Measurements from ENCODE around the gene ANO8. TPM values are rescaled to one million over a fixed set of nuclear protein-coding genes. Genes with fewer than 3 reads are reported as not detected.
"Not testable (repeated sequence)": the region's sequence is repeated elsewhere in the genome, so short reads cannot be mapped to it uniquely, and the experiment has no call there.

The ANO8 gene
- total RNA-seq, 1 experiment from 2014 or later = 2.9 TPM

DNA sequence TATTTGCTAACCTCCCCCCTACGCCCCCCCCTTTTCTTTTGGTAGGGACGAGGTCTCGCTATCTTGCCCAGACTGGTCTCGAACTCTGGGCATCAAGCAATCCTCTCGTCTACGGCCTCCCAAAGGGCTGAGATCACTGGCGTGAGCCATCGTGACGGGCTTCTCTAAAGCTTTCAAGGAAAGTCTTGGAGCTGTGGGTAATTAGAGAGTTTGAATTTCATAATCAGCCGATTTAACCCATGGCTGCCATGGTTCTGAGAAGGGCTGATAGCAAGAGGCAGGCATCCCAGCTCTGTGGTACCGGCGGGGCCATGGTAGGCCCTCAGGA is 30.8 kb downstream of the ANO8 start:
- no peak for DNase-seq (ENCODE audit: low read depth in 1 of 2, low spot score in 2 of 2)
- H3K4me3 ChIP-seq = no peak overlapping the region

DNA sequence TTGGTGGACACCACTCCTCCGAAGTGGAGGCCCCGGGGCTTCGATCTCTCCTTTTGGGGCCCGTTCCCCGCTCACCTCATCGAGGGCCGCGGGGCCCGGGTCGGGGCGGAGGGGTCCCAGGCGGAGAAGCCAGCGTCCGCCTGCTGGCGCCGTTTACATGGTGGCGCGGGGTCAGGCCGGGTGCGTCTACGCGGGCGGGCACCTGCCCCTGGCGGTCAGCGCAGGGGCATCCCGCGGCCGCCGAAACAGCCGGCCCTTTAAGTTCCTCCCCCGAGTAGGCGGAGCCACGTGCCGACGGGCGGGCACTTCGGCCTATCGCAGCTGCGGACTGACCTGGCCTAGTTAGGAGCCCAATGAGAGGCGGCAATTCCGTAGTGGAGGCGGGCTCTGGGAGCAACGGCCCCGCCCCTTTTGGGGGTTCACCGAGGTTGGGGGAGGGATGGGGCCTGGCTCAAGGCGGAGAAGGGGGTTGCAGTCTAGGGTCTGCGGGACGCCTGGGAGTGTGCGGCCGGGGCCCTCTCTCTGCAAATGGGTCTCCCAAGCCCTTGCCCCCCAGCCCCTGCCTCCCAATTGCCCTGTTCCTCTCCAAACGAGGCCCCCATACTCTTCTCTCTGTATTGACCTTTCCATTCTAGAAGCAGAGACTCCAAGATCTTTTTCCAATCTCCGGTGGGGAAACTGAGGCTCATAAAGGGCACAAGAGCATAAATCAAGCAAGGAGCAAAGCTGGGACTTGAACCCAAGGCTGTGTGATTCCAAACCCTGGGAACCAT is 31.3 kb downstream of the ANO8 start, which contains the start of gene ABHD8:
ABHD8 (minus strand) TSS at position 259 of the 773 bp plus-strand sequence. CDS start 1,809 bp downstream, outside the sequence.
- no peaks in the 10 kb centered on the region for H3K9me3 ChIP-seq (replicated peaks)
- peak; percentile 81 to 95 for DNase-seq (ENCODE audit: low read depth in 1 of 2, low spot score in 2 of 2)
- H3K4me3 ChIP-seq = peak within 1 kb of the TSS; percentile 41
- no peak within 1 kb of the TSS for H3K27ac ChIP-seq
- no peaks in the 10 kb centered on the region for H3K36me3 ChIP-seq
- peaks cover 11% of the 10 kb centered on the region for H3K4me1 ChIP-seq (replicated peaks)
- H3K27me3 ChIP-seq (replicated peaks) = no peaks in the 10 kb centered on the region

More for the DNA sequence above, 30.8 kb downstream of the ANO8 start:
- H3K9me3 ChIP-seq (replicated peaks) = no peaks in the 10 kb centered on the region
- no peaks in the 10 kb centered on the region for H3K27me3 ChIP-seq (replicated peaks)
- H3K27ac ChIP-seq = no peak overlapping the region
- no peaks in the 10 kb centered on the region for H3K36me3 ChIP-seq
- peaks cover 11% of the 10 kb centered on the region for H3K4me1 ChIP-seq (replicated peaks)

DNA sequence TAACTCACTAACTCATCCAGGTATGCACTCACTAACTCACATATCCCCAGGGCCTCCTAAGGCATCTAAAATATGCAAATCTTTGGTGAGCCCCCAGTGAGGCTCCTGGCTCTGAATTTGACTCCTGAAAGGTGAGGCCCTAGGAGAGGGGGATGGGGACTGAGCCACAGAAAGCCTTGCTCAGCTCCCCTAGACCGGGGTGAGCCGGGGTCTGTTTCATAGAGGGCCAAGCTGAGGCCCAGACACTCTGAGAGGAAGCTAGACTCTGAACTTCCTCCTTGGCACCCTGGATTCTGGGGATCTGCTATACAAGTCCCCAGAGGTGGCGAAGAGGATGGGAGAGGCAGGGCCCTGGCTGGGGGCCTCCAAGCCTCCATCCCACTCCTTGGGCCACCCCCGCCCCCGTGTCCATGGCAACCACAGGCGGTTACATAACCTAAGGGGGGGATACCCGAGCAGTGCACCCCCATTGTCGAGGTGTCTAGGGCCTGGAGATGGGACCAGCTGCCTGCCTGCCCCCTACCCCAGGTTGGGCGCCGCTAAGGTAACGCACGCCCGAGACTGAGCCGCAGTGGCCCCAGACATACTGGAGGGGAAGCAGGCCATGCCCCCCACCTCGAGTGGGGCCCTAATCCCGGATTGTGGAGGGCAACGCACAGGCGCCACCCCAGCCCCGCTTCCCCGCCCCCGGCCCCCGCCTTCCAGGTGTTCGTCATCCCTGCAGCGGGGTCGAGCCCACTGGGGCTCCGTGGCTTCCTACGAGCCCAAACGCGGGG is 32.1 kb downstream of the ANO8 start:
- peak in 1 of 2 experiments; percentile 46 for DNase-seq (ENCODE audit: low read depth in 1 of 2, low spot score in 2 of 2)
- Histone ChIP-seq H3K4me3 (peak overlapping the region; percentile 41), H3K36me3 (no peaks in the 10 kb centered on the region), H3K4me1 (replicated peaks) (peaks cover 11% of the 10 kb centered on the region), H3K9me3 (replicated peaks) (no peaks in the 10 kb centered on the region), H3K27me3 (replicated peaks) (no peaks in the 10 kb centered on the region), H3K27ac (no peak overlapping the region)

DNA sequence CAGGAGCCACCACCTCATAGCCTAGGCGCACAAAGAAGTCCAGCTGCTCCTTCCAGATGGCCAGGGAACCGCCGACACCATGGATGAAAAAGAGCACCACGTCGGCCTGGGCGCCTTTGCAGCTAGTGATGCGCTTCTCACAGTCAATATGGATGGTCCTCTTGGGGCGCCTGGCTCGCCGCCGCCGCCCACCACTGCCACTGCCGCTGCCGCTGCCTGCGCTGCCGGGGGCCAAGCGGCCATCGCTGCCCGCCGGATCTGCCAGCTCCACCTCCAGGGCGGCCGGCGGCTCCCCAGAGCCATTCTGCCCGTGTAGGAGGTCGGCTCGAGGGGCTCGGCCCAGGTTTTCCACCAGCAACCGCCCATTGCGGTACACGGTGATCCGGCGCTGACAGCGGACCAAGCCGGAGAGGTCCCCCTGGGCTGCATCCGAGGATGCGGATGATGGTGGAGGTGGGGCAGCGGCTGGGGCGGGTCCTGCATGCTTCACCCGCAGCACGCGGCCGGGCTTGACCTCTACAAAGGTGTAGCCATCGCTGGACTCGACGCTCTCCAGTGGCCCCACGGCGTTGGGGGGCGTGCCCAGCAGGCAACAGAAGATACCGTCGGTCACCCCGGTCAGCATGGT is 33.5 kb downstream of the ANO8 start:
- no peak overlapping the region for H3K4me3 ChIP-seq
- no peak overlapping the region for H3K27ac ChIP-seq
- no peak for DNase-seq (ENCODE audit: low read depth in 1 of 2, low spot score in 2 of 2)
- H3K9me3 ChIP-seq (replicated peaks) = no peaks in the 10 kb centered on the region
- no peaks in the 10 kb centered on the region for H3K27me3 ChIP-seq (replicated peaks)
- peaks cover 11% of the 10 kb centered on the region for H3K4me1 ChIP-seq (replicated peaks)
- no peaks in the 10 kb centered on the region for H3K36me3 ChIP-seq

DNA sequence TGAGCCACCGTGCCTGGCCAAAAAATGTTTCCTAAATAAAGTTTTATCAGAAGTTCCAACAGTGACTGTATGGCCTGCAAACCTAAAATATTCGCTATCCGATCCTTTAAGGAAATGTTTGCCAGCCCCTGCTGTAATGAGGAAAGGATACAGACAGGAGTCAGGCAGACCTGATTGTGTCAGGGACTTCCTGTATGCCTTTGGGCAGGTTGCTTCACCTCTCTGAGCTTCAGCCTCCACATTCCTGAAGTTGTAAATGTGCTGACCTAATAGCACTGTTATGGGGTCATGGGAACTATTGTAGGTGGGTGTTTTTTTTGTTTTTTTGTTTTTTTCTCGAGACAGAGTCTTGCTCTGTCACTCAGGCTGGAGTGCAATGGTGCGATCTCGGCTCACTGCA is 37.7 kb downstream of the ANO8 start:
- Histone ChIP-seq H3K9me3 (replicated peaks) (no peaks in the 10 kb centered on the region), H3K27ac (no peak overlapping the region), H3K36me3 (no peaks in the 10 kb centered on the region), H3K4me3 (no peak overlapping the region), H3K4me1 (replicated peaks) (peaks cover 12% of the 10 kb centered on the region), H3K27me3 (replicated peaks) (no peaks in the 10 kb centered on the region)
- no peak for DNase-seq (ENCODE audit: low read depth in 1 of 2, low spot score in 2 of 2)

DNA sequence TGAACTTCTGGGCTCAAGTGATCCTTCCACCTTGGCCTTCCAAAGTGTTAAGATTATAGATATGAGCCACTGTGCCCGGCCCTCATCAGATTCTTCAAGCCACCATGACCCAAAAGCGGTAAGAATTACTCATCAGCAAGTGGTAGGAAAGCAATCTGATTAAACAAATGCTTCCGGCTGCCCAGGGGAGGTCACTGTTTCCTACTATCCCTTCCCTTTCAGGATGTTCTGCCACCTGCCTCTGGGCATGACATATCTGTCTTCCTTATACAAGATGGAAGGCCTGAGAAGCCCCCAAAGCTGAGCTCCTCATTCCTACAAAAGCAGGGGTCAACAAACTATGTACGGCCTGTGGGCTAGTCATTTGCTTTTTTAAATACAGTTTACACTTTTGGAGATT is 38.4 kb downstream of the ANO8 start:
- H3K9me3 ChIP-seq (replicated peaks) = no peaks in the 10 kb centered on the region
- DNase-seq (ENCODE audit: low read depth in 1 of 2, low spot score in 2 of 2) = no peak
- H3K4me1 ChIP-seq (replicated peaks) = peaks cover 15% of the 10 kb centered on the region
- H3K27ac ChIP-seq = no peak overlapping the region
- H3K36me3 ChIP-seq = no peaks in the 10 kb centered on the region
- H3K4me3 ChIP-seq = no peak overlapping the region
- no peaks in the 10 kb centered on the region for H3K27me3 ChIP-seq (replicated peaks)

DNA sequence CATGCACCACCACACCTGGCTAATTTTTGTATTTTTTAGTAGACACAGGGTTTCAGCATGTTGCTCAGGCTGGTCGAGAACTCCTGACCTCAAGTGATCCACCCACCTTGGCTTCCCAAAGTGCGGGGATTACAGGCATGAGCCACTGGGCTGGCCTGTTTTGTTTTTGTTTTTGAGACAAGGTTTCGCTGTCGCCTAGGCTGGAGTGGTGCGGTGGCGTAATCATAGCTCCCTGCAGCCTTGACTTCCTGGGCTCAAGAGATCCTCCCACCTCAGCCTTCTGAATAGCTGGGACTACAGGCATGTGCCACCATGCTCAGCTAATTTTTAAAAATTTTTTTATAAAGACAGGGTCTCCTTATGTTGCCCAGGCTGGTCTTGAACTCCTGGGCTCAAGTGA is 39.1 kb downstream of the ANO8 start:
- not testable (repeated sequence) for H3K9me3 ChIP-seq (replicated peaks); H3K4me3 ChIP-seq; DNase-seq (ENCODE audit: low read depth in 1 of 2, low spot score in 2 of 2); H3K36me3 ChIP-seq; H3K27ac ChIP-seq; H3K27me3 ChIP-seq (replicated peaks)
- H3K4me1 ChIP-seq (replicated peaks) = peaks cover 15% of the 10 kb centered on the region

DNA sequence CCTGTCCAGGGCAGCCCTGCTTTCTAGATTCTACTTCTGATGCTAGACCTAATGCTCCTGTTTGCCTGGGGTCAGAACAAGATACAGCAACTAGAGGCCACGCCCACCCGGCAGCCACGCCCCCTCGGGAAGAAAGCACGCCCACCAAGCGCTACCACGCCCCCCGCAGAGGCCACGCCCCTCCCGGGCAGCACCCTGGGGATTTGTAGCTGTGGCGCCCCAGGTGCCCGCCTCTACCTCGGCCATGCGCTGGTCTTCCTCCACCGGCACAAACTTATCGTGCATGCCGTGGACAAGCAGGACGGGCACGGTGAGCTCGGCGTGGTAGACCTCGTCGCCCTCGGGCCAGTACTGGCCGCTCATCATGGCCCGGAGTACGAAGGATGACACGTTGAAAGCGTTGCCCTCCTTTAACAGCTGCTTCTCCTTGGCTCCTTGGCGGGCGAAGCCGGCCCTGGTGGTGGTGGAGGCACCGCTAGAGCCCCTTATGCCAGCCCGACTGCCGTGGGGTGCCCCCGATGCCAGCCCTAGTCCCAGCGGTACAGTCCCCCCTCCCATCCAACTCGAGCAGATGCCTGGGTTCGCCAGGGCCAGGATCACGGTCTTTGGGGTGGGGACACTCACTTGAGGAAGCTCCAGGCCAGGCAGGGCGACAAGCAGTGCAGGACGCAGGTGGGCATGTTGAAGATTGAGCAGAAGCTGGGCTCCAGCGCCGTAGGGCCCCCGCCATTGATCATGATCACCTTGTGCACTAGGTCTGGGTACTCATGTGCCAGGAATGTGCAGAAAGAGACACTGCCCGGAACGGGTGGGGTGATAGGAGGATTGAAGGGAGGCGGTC is 40.4 kb downstream of the ANO8 start:
- Histone ChIP-seq H3K9me3 (replicated peaks) (no peaks in the 10 kb centered on the region), H3K27me3 (replicated peaks) (no peaks in the 10 kb centered on the region), H3K36me3 (no peaks in the 10 kb centered on the region), H3K27ac (no peak overlapping the region), H3K4me1 (replicated peaks) (peaks cover 15% of the 10 kb centered on the region), H3K4me3 (no peak overlapping the region)
- peak in 1 of 2 experiments; percentile 62 for DNase-seq (ENCODE audit: low read depth in 1 of 2, low spot score in 2 of 2)

DNA sequence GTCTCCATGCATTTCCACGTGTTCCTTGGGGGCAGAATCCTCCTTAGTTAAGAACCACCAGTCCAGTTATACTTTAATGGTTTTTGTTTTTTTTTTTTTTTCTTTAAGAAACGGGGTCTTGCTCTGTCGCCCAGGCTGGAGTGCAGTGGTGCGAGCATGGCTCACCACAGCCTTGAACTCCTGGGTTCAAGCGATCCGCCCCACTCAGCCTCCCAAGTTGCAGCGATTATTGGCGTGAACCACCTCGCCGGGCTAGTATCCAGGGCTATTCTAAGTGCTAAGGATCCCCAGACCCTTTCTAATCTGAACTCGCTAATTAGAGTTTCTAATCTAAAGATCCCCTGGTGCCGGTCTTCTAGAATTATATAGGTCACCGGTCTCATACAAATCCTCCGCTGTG is 41.0 kb downstream of the ANO8 start:
- H3K27ac ChIP-seq = no peak overlapping the region
- H3K4me1 ChIP-seq (replicated peaks) = peaks cover 15% of the 10 kb centered on the region
- no peaks in the 10 kb centered on the region for H3K9me3 ChIP-seq (replicated peaks)
- no peak for DNase-seq (ENCODE audit: low read depth in 1 of 2, low spot score in 2 of 2)
- H3K27me3 ChIP-seq (replicated peaks) = no peaks in the 10 kb centered on the region
- no peaks in the 10 kb centered on the region for H3K36me3 ChIP-seq
- no peak overlapping the region for H3K4me3 ChIP-seq

DNA sequence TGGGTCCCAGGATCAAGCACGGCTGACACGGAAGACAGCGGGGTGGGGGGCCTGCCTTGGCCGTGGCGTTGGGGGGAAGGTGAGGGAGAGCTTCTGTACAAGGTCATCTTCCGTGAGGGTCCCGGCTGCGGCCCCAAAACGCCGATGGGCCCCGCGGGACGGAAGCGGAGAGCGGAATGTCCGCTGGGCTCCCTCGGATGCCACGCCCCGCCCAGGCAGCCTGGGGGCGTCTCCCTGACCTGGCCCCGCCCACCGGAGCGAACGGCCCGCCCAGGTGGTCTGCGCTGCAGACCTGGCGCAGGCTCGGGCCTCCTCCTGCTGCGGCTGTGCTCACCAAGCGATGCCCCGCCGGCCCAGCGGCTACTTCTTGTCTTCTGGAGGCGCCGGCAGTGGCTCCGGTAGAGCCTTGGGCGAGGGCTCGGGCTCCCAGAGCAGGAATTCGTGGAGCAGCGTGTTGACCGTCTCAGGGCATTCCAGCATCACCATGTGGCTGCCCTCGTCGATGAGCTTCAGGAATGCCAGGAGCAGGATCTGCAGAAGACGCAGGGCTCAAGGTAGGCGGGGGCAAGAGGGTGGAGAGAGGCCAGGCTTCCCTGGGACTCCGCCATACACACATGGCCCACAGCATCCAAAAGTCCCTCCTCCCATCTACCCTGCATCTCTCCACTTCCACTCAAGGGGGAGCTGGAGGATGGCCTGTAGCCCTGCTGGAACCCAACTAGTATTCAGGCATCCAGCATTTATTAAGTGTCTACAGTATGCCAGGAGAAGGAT is 42.2 kb downstream of the ANO8 start:
- Histone ChIP-seq H3K36me3 (no peaks in the 10 kb centered on the region), H3K27me3 (replicated peaks) (no peaks in the 10 kb centered on the region), H3K4me3 (peak overlapping the region; percentile 46), H3K4me1 (replicated peaks) (peaks cover 15% of the 10 kb centered on the region), H3K27ac (peak overlapping the region; percentile 34; the same call in 1 of the 2 replicates), H3K9me3 (replicated peaks) (no peaks in the 10 kb centered on the region)
- peak; percentile 79 to 83 for DNase-seq (ENCODE audit: low read depth in 1 of 2, low spot score in 2 of 2)

DNA sequence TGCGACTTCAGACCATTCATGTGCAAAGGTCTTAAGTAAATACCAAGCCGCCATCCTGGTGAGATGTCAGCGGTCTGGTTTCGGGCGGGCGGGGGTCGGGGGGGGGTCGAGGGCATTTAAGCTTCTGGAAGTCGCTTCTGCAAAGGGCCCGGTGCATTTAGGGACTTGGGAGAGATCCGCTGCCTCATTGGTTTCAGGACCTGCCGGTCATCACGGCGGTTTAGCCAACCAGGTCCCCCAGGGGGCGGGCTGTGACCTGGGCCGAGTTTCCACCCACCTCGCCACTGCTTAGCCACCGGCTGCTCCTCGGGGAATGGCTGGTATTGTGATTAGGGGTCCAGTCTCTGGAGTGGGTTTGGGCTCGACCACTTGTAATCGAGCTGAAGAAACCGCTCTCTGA is 45.2 kb downstream of the ANO8 start:
- DNase-seq (ENCODE audit: low read depth in 1 of 2, low spot score in 2 of 2) = peak; percentile 20 to 82
- Histone ChIP-seq H3K36me3 (no peaks in the 10 kb centered on the region), H3K4me1 (replicated peaks) (peaks cover 11% of the 10 kb centered on the region), H3K9me3 (replicated peaks) (no peaks in the 10 kb centered on the region), H3K27ac (no peak overlapping the region), H3K27me3 (replicated peaks) (no peaks in the 10 kb centered on the region), H3K4me3 (no peak overlapping the region)

DNA sequence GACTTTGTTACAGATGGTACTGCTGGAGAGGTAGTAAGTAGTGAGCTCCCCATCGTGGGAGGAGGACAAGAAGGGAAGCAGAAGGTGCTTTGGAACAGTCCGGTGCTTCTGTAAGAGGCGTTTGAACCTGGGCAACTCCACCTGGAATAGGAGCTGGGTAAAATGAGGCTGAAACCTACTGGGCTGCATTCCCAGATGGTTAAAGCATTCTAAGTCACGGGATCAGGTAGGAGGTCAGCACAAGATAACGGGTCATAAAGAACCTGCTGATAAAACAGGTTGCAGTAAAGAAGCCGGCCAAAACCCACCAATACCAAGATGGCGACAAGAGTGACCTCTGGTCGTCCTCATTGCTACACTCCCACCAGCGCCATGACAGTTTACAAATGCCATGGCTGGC is 47.9 kb downstream of the ANO8 start:
- DNase-seq (ENCODE audit: low read depth in 1 of 2, low spot score in 2 of 2) = no peak
- H3K4me1 ChIP-seq (replicated peaks) = peaks cover 13% of the 10 kb centered on the region
- H3K27me3 ChIP-seq (replicated peaks) = peaks cover 8% of the 10 kb centered on the region
- no peaks in the 10 kb centered on the region for H3K9me3 ChIP-seq (replicated peaks)
- H3K36me3 ChIP-seq = no peaks in the 10 kb centered on the region
- no peak overlapping the region for H3K27ac ChIP-seq
- no peak overlapping the region for H3K4me3 ChIP-seq

DNA sequence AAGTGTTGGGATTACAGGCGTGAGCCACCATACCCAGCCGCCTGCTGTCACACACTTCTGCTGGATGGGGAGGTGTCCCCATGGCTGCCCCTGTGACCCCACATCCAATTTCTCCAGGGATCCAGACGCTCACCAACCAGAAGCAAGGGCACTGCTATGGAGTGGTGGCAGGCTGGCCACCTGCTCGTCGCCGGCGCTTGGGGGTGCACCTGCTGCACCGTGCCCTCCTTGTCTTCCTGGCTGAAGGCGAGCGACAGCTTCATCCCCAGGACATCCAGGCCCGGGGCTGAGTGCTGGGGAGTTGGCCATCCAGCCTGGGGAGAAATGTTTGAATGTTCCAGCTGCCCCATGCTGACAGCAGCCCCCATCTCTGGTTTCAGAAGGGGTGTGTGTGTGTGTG is 48.4 kb downstream of the ANO8 start:
- Histone ChIP-seq H3K27me3 (replicated peaks) (peaks cover 13% of the 10 kb centered on the region), H3K9me3 (replicated peaks) (no peaks in the 10 kb centered on the region), H3K27ac (no peak overlapping the region), H3K4me3 (no peak overlapping the region), H3K4me1 (replicated peaks) (peaks cover 16% of the 10 kb centered on the region), H3K36me3 (no peaks in the 10 kb centered on the region)
- DNase-seq (ENCODE audit: low read depth in 1 of 2, low spot score in 2 of 2) = no peak

All from SJSA1 (cell line).